Sigmoid colon (tissue), 4 donors: ENCODE measurements around the gene QPCT.

Source experiments
- CTCF ChIP-seq, 4 experiments: fragments of 450-650 bp in 3 of 4; fragments of 200-600 bp in 1 of 4; IDR thresholded peaks; one replicate each; pipeline ENCODE4 v1.5.1; 2016 to 2019; ENCODE audit warnings: antibody characterized with exemption in 4 of 4, mild to moderate bottlenecking in 3 of 4, moderate library complexity in 2 of 4
- EP300 ChIP-seq, 4 donors: sonication (generic); formaldehyde crosslinking; IDR thresholded peaks; one replicate each; pipeline ENCODE4 v1.6.1; 2017; ENCODE audit warnings: antibody characterized with exemption in 4 of 4
- POLR2AphosphoS5 ChIP-seq, 4 donors: sonication (generic); formaldehyde crosslinking; IDR thresholded peaks; one replicate each; pipeline ENCODE4 v1.6.1; 2017; ENCODE audit warnings: antibody characterized with exemption in 4 of 4

GRCh38 chr2:37418956-37419355, 74.5 kb downstream of the QPCT start:
- TF ChIP-seq CTCF (IDR thresholded peaks at IDR 0.05) (no peak), POLR2AphosphoS5 (IDR thresholded peaks at IDR 0.05) (no peak), EP300 (IDR thresholded peaks at IDR 0.05) (no peak)
